Dermis blood vessel endothelial cell (primary cell): ENCODE data around the gene HIRA. TPM values are rescaled to one million over a fixed set of nuclear protein-coding genes. Genes with fewer than 3 reads are reported as not detected.
"Not testable (repeated sequence)": the region's sequence is repeated elsewhere in the genome, so short reads cannot be mapped to it uniquely, and the experiment has no call there.

Source experiments
- DNase-seq: peaks from one replicate; pipeline ENCODE4 v3.0.0; 2010
- total RNA-seq: library from RNA; depleted of rRNA; stranded (reverse); fragments of >200 nt; gene quantifications from 2 replicates; pipeline ENCODE4 v1.2.3, GENCODE V29; 2014

The HIRA gene
- total RNA-seq, 1 donor from 2014 or later: 20.4 TPM

DNA sequence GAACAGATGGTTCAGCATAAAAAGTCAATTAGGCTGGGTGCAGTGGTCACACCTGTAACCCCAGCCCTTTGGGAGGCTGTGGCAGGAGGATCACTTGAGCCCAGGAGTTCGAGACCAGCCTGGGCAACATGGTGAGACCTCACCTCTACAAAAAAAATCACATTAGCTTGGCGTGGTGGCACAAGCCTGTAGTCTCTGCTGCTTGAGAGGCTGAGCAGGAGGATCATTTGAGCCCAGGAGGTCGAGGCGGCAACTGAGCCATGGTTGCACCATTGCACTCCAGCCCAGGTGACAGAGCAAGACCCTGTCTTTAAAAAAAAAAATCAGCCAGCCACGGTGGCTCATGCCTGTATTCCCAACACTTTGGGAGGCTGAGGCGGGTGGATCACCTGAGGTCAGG, 108.1 kb downstream of the HIRA start:
- DNase-seq: not testable (repeated sequence)

DNA sequence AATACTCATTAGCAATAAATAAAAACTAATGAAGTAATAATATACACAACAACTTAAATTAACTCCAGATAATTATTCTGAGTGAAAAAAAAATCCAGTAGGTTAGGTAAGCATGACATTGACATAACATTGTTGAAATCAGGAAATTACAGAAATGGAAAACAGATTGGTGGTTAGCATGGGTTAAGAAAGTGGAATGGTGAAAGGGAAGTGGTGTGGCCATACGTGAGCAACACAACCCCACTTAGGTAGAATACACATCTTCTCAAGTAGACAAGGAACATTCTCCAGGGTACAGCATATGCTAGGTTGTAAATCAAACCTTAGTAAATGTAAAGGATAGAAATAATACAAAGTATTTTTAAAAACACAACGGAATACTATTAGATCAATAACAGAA, 109.8 kb downstream of the HIRA start:
- no peak for DNase-seq

GRCh38 chr22:19320136-19320535, 111.4 kb downstream of the HIRA start:
- DNase-seq: not testable (repeated sequence)

- no peak for DNase-seq
Measured at GRCh38 chr22:19319281-19319680, 112.3 kb downstream of the HIRA start.

DNA sequence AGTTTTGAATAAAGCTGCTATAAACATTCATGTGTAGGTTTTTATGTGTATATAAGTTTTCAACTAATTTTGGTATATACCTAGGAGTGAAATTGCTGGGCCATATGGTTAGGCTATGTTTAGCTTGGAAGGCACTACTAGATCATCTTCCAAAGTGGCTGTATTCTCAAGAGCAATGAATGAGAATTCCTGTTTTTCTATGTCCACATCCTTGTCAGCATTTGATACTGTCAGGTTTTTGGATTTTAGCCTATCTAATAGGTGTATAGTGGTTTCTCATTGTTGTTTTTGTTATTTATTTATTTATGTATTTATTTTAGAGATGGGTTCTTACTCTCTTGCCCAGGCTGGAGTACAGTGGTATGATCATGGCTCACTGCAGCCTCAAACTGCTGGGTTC, 113.7 kb downstream of the HIRA start:
- no peak for DNase-seq

DNA sequence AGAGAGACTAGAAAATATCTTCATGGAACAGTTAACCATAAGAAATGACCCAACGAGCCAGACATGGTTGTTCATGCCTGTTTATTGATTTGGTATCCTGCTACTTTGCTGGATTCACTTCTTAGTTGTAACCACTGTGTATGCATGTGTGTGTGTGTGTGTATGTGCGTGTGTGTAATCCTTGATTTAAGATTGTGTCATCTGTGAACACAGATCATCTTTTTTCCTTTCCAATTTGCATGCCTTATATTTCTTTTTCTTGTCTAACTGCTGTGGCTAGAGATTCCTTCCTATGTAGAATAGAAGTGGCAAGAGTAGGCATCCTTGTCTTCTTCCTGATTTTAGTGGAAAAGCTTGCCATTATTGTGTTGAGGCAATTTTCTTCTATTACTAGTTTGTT, 123.7 kb downstream of the HIRA start:
- no peak for DNase-seq

DNA sequence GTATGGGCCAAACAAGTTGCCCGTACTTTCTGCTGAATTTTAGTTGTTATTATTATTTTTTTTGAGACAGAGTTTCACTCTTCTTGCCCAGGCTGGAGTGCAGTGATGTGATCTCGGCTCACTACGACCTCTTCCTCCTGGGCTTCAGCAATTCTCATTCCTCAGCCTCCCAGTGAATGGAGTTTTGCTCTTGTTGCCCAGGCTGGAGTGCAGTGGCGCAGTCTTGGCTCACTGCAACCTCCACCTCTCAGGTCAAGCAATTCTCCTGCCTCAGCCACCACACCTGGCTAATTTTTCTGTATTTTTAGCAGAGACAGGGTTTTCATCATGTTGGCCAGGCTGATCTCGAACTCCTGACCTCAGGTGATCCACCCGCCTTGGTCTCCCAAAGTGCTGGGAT, 125.0 kb downstream of the HIRA start:
- not testable (repeated sequence) for DNase-seq

- no peak for DNase-seq
Measured at GRCh38 chr22:19304547-19304946, 127.0 kb downstream of the HIRA start.

DNA sequence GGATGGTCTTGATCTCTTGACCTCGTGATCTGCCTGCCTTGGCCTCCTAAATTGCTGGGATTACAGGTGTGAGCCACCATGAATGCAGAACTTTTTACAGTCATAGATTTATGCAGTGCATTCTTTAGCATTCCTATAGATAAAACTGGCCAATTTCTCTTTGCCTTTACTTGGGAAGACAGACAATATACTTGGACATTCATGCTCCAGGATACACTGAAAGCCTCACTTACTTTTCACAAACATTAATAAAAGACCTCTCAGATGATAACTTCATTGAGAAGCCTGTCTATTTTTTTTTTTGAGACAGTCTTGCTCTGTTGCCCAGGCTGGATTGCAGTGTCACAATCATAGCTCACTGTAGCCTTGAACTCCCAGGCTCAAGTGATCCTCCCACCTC, 127.7 kb downstream of the HIRA start:
- no peak for DNase-seq

GRCh38 chr22:19295733-19296132, 135.8 kb downstream of the HIRA start:
- no peak for DNase-seq

- DNase-seq: no peak
Measured at GRCh38 chr22:19292458-19293230, 138.9 kb downstream of the HIRA start.

DNA sequence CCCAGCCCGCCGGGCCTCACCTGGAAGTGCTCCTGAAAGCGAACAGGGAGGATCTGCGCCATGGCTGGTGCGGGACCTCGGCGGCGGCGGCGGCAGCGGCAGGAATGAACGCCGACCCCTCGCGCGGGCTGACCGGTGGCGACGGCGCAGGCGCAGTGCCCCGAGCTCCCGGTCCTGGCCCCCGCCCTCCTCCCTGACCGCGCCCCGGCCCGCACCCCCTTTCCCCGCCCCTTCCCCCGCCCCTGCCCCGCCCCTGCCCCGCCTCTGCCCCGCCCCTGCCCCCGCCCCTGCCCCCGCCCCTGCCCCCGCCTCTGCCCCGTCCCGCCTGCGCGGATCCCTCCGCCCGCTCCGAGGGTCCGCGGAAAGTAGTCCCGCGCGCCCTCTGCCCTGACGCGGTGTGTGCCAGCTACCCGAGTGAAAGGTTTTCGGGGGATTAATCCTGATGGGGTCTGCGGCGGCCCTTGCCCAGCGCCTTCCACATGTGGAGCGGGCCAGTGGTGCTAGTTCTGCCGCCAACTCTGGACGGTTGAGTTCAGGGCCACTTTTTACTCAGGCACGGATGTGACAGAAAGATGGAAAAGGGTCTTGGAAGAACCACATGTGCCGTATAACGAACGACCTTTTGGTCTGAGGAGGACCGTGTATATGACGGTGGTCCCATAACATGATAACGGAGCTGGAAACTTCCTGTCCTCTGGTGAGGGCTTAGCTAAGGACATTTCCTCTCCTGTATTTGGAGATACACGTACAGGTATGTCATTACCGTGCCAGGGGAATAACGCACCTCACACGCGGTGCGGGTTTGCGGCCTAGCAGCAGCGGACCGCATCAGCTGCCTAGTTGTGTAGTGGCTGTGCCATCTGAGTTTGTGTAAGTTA, 139.7 kb downstream of the HIRA start, which contains the start of gene CLTCL1:
Gene CLTCL1, minus strand, starts transcription at position 140 of the 878 bp plus-strand sequence. Its CDS starts 78 bp downstream, at position 62.
- DNase-seq: peak; percentile 80

GRCh38 chr22:19291218-19291579, 140.3 kb downstream of the HIRA start:
- DNase-seq: peak; percentile 40

DNA sequence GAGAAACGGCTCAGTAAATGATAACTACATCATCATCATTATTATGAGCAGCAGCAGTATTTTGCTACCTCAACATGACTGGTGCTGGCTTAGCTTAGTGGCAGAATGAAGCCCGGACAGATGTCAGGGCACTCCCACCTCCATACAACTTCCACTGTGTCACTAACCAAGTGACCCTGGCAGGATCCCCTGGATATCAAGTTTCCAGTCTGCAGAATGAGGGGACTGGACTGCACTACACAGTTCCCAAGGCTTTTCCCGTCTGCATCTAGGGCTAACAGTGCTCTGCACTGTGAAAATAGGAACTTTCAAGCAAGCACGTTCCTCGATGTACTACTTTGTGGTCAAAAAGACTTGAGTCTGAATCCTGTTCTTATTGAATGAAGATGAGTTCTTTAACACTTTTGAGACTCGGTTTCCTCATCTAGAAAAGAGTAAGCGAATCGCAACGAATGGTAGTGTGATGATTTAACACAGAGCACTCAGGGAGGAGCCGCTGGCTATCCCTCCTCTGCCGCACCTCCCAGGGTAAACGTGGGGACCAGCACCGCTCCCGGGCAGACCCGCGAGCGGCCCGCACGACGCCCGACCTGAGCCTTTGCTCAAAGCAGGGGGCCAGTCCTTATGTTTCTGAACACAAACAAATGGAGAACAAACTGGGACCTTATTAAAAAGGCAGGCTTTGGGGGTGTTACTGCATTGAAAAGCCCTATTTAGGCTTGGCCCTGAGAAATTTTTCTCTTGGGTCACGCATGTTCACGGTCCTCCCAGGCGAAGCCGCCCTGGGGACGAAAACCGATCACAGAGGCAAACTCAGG, 140.9 kb downstream of the HIRA start:
- DNase-seq: no peak

DNA sequence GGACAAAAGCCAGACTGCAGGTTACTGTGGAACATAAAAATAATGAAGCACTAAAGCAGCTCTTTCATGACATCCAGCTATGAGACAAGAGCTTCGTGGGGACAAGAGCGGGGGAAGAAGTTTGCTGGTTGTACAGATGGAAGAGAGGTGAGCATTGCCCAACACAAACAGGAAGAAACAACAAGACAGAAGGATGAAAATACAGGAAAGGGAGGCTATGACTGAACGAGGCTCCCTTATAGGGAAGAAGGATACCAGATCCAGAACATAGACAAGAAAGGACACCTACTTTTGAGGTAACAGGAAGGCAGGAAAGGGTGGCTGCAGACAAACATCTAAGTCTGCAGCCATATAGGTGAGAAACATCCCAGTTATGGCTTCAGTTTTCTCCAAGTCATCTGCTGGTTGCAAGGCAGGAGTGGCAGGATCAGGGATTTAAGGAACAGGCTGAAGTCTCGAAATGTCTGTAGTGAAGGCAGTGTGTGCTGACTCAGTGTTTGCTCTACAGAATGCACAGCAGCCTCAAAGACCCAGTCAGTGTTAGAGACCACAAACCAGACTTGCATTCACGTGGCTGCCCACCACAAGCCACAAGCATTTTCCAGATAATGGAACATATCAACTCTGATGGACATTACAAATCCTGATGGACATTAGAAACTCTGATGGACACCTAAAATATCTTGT, 141.9 kb downstream of the HIRA start:
- DNase-seq: no peak

DNA sequence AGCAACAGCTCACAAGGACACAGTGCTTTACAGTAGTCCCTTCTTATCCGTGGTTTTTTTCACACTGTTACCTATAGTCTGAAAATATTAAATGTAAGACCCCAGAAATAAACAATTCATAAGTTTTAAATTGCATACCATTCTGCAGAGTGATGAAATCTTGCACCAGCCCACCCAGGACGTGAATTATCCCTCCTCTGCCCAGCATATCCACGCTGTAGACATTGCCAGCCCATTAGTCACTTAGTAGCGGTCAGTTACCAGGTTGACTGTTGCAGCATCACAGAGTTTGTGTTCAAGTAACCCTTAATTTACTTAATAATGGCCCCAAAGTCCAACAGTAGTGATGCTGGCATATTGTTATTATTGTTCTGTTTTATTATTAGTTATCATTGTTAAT, 143.6 kb downstream of the HIRA start:
- no peak for DNase-seq

GRCh38 chr22:19287076-19287707, 144.3 kb downstream of the HIRA start:
- no peak for DNase-seq

DNA sequence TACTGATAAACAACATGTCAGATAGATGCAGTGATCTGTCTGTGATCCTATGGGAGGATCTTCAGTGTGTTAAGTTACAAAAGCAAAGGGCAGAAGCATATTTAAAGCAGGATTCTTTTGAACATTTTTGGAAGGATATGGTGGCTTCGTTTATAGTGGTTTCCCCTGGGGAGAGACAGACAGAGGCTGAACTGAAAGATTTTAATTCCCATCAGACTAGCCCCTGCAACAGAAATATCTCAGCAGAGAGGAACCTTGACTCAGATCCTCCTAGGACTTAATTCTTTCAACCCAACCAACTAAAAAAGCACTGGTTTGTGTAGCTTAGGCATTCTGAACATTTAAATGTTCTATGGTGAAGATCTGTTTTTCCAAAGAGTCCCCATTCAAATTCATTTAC, 145.7 kb downstream of the HIRA start:
- DNase-seq: no peak
